ENCODE results near the gene ERCC8.

- TF ChIP-seq CTCF (IDR thresholded peaks at IDR 0.05): no peak
- TF ChIP-seq POLR2A (IDR thresholded peaks at IDR 0.05): no peak
Measured at GRCh38 chr5:60958712-60959111, 13.8 kb upstream of the ERCC8 start.

Measured in prostate gland (tissue), 2 donors.